Measurements from ENCODE around the gene IFITM10.
A peak's percentile ranks its signal among the peaks of the same experiment; 100 is the strongest.

IFITM10 gene

GRCh38 chr11:1750840-1751530, 590 bp upstream of the IFITM10 start:
- DNase-seq = no peak

GRCh38 chr11:1749395-1750351, 722 bp downstream of the IFITM10 start:
- no peak for DNase-seq

- DNase-seq = no peak
Observed at GRCh38 chr11:1748636-1749394, 1.6 kb downstream of the IFITM10 start.

- DNase-seq = no peak
Observed at GRCh38 chr11:1747753-1748635, 2.4 kb downstream of the IFITM10 start.

GRCh38 chr11:1746956-1747752, 3.2 kb downstream of the IFITM10 start:
- no peak for DNase-seq

GRCh38 chr11:1746511-1746931, 3.9 kb downstream of the IFITM10 start:
- no peak for DNase-seq

- no peak for DNase-seq
Observed at GRCh38 chr11:1745701-1746320, 4.6 kb downstream of the IFITM10 start.

- DNase-seq = no peak
Observed at GRCh38 chr11:1744891-1745700, 5.3 kb downstream of the IFITM10 start.

- no peak for DNase-seq
Observed at GRCh38 chr11:1744137-1744886, 6.1 kb downstream of the IFITM10 start.

- DNase-seq = no peak
Observed at GRCh38 chr11:1743585-1744136, 6.7 kb downstream of the IFITM10 start.

GRCh38 chr11:1742869-1743584, 7.4 kb downstream of the IFITM10 start:
- DNase-seq = no peak

GRCh38 chr11:1742371-1742770, 8.0 kb downstream of the IFITM10 start:
- DNase-seq = no peak

- no peak for DNase-seq
Observed at GRCh38 chr11:1741741-1742140, 8.7 kb downstream of the IFITM10 start.

- no peak for DNase-seq
Observed at GRCh38 chr11:1740786-1741530, 9.4 kb downstream of the IFITM10 start.

- DNase-seq = no peak
Observed at GRCh38 chr11:1739576-1739975, 10.8 kb downstream of the IFITM10 start.

GRCh38 chr11:1738380-1738779, 12.0 kb downstream of the IFITM10 start:
- no peak for DNase-seq

- DNase-seq = peak; percentile 75
Observed at GRCh38 chr11:1737080-1737757, 13.2 kb downstream of the IFITM10 start.
